ENCODE results near the gene KIF25.

GRCh38 chr6:168093634-168094033 is 96.2 kb downstream of the KIF25 start:
- TF ChIP-seq FOXA1 (IDR thresholded peaks at IDR 0.05): no peak
- TF ChIP-seq CTCF (IDR thresholded peaks at IDR 0.05; ENCODE audit: low read depth, low read length, missing input control): no peak
- no peak for TF ChIP-seq YY1 (IDR thresholded peaks at IDR 0.05)
- no peak for TF ChIP-seq GABPA (IDR thresholded peaks at IDR 0.05 in 1 of 2, conservative IDR thresholded peaks at IDR 0.05 in 1 of 2)
- TF ChIP-seq HNF4G (IDR thresholded peaks at IDR 0.05): no peak
- TF ChIP-seq ATF3 (IDR thresholded peaks at IDR 0.05): no peak
- no peak for TF ChIP-seq FOXA2 (IDR thresholded peaks at IDR 0.05)
- no peak for TF ChIP-seq REST (IDR thresholded peaks at IDR 0.05)
- no peak for TF ChIP-seq RXRA (IDR thresholded peaks at IDR 0.05)
- no peak for TF ChIP-seq SP1 (IDR thresholded peaks at IDR 0.05)
- no peak for TF ChIP-seq RAD21 (IDR thresholded peaks at IDR 0.05)
- TF ChIP-seq MAX (IDR thresholded peaks at IDR 0.05): no peak
- TF ChIP-seq JUND (IDR thresholded peaks at IDR 0.05): no peak
